GM18861 (cell line): ENCODE data around the gene IKBKG.
"Not testable (repeated sequence)": the region's sequence is repeated elsewhere in the genome, so short reads cannot be mapped to it uniquely, and the experiment has no call there.

Source experiments
- ATAC-seq: cut with Tn5 transposase; IDR thresholded peaks from one replicate; pipeline ENCODE4 v1.9.1; 2021; ENCODE audit not compliant: unreplicated experiment

IKBKG gene

GRCh38 chrX:154547245-154548027 lies at the start of gene IKBKG:
IKBKG (plus strand) TSS chrX:154547620; CDS start chrX:154552003, 4,383 bp downstream.
- ATAC-seq: peak; percentile 78

GRCh38 chrX:154501423-154501822 lies 46.0 kb upstream of the IKBKG start:
- not testable (repeated sequence) for ATAC-seq

GRCh38 chrX:154502098-154502497 lies 45.3 kb upstream of the IKBKG start:
- ATAC-seq: no peak

GRCh38 chrX:154502989-154503388 lies 44.4 kb upstream of the IKBKG start:
- ATAC-seq: no peak

GRCh38 chrX:154505734-154506133 lies 41.7 kb upstream of the IKBKG start:
- ATAC-seq: no peak

GRCh38 chrX:154506483-154507332 lies 40.7 kb upstream of the IKBKG start:
- ATAC-seq: no peak

GRCh38 chrX:154507673-154508383 lies 39.6 kb upstream of the IKBKG start:
- ATAC-seq: no peak

GRCh38 chrX:154508384-154508745 lies 39.1 kb upstream of the IKBKG start:
- ATAC-seq: no peak

- no peak for ATAC-seq
Measured at GRCh38 chrX:154509455-154509854, 38.0 kb upstream of the IKBKG start.

- ATAC-seq: no peak
Measured at GRCh38 chrX:154511761-154512160, 35.7 kb upstream of the IKBKG start.

- ATAC-seq: no peak
Measured at GRCh38 chrX:154512879-154513553, 34.4 kb upstream of the IKBKG start.

- ATAC-seq: no peak
Measured at GRCh38 chrX:154513716-154514115, 33.7 kb upstream of the IKBKG start.

GRCh38 chrX:154515090-154515965 lies 32.1 kb upstream of the IKBKG start:
- ATAC-seq: no peak

- peak; percentile 78 for ATAC-seq
Measured at GRCh38 chrX:154515966-154516655, 31.3 kb upstream of the IKBKG start, which contains the start of gene FAM3A. FAM3A (minus strand) TSS chrX:154516232; CDS start chrX:154515772, 460 bp downstream.

- ATAC-seq: no peak
Measured at GRCh38 chrX:154516656-154517100, 30.7 kb upstream of the IKBKG start.

- ATAC-seq: no peak
Measured at GRCh38 chrX:154517101-154517781, 30.2 kb upstream of the IKBKG start.

GRCh38 chrX:154519389-154519788 lies 28.0 kb upstream of the IKBKG start:
- no peak for ATAC-seq

GRCh38 chrX:154525606-154526490 lies 21.6 kb upstream of the IKBKG start:
- no peak for ATAC-seq
